Right ventricle myocardium superior (tissue), 1 donor: ENCODE data around the gene IL10. TPM values are rescaled to one million over a fixed set of nuclear protein-coding genes. Genes with fewer than 3 reads are reported as not detected.
A peak's percentile ranks its signal among the peaks of the same experiment; 100 is the strongest.

Experiments used
- ATAC-seq: fragments of 200-7000 bp; cut with Tn5 transposase; one replicate; pipeline ENCODE4 v1.9.1; 2020; ENCODE audit warnings: mild to moderate bottlenecking; ENCODE audit not compliant: poor library complexity
- DNase-seq: peaks from one replicate; pipeline ENCODE4 v3.0.0-alpha.2; 2020
- intact Hi-C: fragments of 100-400 bp; cut with DNase I; formaldehyde crosslinking; loops from one replicate; pipeline ENCODE4 v1.11.2; 2022
- total RNA-seq: library from RNA; stranded (reverse); fragmentation: NEBNext Ultra II Directional; extraction: Animal tissue kit (Norgen Biotek cat#: 25700); gene quantifications from one replicate; pipeline ENCODE4 v1.2.1, GENCODE V29; 2021
- donor health status: DM: no; HTN: yes; CAD: no; lungs with severe emphysema.

IL10 gene
- total RNA-seq, 1 donor from 2014 or later = 0.43 TPM

DNA sequence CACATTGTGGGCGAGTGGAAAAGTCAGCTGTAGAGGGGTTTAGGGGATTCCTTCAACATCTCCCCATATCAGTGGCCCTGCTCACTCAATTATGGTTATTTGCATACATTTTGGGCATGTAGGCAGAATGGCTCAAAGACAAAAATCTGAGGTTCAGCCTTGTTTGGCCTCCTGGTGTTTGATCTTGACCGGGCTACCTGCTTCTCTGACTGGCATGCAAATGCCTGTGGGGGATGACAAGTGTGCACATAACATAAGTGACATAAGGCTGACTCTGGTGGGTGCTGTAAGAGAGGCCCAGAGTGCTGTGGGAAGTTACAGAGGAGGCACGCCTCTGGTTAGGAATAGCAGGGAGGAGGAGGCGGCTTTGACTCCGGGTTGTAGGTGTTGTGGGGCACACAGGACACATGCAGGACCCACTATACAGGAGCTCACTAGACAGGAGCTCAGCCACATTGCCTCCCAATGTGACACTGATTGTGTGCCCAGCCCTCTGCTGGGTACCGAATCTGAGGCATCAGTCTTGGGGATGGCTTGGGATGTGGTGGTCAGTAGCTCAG lies 31.1 kb downstream of the IL10 start:
- intact Hi-C loops = no loop called here
- no peak for DNase-seq
- no peak for ATAC-seq

DNA sequence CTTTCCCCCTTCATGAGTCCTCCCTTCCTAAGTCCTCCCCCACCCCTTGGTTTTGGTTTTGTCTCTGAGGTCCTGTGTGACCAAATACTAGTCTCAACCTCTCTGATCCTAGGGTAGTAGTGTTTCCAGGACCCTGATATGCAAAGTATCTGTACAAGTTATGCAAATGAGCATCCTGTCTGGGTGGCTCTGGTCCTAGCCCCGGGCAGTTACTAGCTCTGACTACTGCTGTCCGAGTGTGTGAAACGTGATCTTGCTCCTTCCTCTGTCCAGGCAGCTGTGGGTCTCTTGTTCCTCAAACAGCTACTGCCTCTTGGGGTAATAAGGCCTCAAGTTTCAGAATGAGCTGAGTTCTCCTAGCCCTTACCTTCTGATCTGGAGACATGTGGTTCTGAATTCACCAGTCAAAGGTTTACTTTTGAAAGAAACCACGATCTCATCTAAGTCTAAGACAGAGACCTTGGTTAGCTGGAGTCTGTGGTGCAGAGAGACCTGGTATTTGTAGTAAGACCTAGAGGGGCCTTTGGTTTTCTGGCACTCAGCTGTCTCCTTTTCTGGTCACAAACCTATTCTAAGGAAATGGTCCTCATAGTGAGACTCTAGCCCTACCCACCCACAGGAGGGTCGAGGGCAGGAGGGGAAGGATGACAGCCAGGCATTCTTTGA lies 32.8 kb downstream of the IL10 start:
- no peak for DNase-seq
- no peak for ATAC-seq
- intact Hi-C loops = loop anchor here (5.0 kb wide), 1 partner anchor 173 kb away; no protein-coding TSS in a partner anchor

DNA sequence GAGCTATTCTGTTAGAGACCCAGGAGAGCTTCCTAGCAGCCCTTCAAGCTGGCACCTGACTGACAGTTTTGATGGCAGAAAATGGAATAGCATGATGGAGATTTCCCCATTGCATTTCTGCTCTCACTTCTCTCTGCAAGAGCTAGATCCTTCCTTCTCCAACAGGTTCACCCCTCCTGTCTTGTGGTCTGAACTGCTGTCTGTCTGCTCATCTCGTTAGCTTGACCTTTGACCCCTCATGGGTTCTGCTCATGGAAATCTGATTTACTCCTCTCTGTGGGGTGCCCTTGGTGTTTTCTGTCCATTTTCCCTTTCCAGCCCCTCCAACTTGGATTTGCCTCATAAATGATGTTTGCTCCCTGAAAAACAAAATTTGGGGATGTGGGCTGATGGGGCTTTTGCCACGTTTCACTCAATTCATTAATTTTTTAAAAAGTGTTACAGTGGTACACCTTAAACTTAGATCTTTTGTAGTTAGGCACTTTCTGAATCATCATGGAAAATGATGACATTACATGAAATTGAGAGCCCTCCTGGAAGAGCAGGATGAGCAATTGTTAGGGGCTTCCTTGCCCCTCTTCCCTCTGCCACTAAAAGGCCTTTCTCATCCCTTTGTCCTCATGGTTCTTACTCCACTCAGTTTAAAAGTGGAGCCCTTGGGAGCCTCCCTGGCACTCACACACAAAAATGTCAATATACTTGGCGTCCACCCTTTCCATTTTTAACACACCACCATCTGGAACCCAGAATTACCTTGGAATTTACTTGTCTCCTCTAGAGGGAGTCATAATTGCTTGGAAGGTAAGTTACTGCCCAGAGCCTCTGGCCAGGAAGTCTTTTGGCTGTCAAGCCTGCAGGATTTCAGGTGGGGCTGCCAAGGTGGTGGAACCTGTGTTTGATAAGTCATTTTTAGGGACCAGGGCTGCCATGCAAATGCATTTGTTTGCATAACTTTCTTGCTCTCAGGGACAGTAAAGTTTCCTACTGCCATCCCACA lies 33.6 kb downstream of the IL10 start:
- ATAC-seq (no peak), DNase-seq (no peak)
- intact Hi-C loops = loop anchor here (5.0 kb wide), 1 partner anchor 174 kb away; no protein-coding TSS in a partner anchor

DNA sequence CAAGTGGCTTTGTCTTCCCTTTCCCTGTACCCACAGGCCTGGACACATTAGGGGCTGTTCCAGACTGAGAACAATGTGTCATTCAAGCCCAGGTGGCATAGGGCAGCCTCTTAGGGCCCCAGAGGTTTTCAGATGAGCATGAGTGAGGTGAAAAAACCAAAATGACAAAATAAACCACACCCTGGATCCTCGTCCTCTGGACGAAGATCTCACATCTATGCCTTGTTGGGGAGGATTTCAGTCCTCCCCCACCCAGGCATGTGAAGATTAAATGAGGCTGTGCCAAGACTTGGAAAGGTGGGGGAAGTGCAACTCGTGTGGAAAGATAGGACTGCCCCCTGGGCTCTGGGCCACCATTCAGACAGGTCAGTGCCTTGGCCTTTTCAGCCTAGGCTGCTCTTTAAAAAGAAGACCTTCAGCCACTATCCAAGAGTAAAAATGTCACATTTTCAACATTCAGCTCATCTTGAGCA lies 34.5 kb downstream of the IL10 start:
- ATAC-seq (peak; percentile 51), DNase-seq (no peak)
- intact Hi-C loops = loop anchor here (5.0 kb wide), 1 partner anchor 175 kb away; no protein-coding TSS in a partner anchor

DNA sequence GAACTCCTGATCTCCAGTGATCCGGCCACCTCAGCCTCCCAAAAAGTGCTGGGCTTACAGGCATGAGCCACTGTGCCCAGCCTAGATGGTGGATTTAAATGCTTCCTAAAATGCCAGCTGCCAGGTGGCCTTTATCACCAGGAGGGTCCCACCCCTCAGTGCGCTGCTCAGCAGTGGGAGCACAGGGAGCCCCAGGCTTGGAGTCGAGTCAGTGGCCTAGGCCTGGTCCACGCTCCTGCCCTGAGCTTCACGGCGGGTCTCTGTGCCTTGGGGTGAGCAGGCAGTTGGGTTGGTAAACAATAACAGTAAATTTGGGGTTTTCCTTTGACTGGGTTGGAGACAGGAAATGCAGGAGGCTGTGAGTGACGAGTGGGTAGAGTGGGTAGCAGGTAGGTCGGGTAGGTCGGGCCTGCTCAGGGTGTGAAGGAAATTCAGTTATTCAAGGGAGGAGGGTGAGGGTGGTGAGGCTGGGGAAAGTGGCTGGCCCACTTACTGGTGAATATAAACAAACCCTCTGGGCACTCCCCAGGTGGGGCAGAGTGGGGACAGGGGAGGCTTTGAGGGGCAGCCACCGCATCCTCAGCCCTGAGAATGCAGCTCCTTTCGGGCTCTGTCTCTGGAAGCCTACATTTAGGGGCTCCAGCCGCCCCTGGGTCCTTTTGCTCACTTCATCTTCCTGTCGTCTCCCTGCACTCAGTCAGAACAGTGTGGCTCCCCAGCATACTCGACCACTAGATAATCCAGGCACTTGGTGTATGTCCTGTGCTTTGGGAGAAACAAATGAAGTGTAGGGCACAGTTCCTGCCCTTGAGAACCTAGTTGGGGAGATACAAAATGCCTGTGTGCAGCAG lies 35.2 kb downstream of the IL10 start:
- intact Hi-C loops = loop anchor here (5.0 kb wide), 1 partner anchor 175 kb away; no protein-coding TSS in a partner anchor
- ATAC-seq (peak; percentile 56), DNase-seq (no peak)

DNA sequence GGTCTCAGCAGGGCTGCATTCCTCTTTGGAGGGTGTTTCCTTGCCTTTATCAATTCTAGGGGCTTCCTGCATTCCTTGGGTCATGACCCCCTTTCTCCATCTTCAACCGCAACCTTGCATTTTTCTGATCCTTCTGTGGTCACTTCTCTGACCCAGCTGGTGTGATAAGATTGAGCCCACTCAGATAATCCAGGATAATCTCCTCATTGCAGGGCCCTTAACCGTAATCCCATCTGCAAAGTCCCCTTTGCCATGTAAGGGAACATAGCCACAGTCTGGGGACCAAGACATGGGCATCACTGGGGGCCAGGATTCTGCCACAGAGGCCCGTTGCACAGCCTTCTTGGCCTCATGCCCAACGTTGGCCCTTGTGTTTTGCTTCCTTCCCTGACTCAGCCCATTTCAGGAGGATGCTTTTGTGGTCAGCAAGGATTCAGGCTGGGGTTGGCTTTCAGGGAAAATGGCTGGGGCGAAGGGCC lies 36.7 kb downstream of the IL10 start:
- DNase-seq = peak; percentile 61
- intact Hi-C loops = loop anchor here (5.0 kb wide), 1 partner anchor 177 kb away; no protein-coding TSS in a partner anchor
- no peak for ATAC-seq

DNA sequence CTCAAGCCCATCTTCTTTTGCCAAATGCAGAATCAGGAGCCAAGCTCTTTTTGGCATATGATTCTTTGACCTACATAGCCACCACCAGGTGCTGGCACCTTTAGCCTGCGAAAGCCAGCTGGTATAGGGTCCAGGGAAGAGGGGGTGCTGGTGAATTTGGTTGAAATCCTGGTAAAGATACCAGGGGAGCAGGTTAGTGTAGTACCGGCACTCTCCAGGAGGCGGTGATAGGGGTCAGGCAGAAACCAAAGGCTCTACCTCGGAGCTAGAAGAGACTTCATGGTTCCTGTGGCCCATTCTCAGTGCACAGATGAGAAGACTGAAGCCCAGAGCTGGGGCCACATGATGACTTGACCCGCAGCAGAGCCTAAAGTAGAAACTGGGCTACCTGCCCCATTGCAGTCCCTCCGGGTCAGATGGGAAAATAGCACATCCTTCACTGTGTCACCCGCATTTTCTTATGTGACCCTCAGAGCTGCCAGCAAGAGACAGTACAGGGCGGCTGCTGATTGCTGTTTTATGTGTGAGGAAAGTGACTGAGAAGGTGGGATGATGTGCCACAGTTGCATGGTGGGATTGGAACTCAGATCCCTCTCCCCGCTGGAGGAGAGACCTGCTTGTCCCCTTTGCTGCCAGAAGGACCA lies 37.7 kb downstream of the IL10 start:
- peak; percentile 31 for ATAC-seq
- intact Hi-C loops = loop anchor here (5.0 kb wide), 1 partner anchor 178 kb away; no protein-coding TSS in a partner anchor
- DNase-seq = peak; percentile 62

DNA sequence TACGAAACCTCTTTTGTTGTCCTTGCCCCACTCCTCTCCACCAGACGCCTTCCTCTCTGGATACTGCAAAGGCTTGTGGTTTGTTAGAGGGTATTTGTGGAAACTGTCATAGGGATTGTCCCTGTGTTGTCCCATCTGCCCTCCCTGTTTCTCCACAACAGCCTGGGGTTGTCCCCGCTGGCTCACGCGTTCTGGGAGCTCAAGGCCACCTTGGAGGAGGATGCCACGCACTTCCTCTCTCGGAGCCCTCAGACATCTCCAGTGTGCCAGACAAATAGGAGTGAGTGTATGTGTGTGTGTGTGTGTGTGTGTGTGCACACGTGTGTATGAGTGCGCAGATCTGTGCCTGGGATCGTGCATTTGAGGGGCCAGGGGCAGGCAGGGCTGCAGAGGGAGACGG lies 39.3 kb downstream of the IL10 start:
- ATAC-seq = no peak
- intact Hi-C loops = no loop called here
- no peak for DNase-seq

DNA sequence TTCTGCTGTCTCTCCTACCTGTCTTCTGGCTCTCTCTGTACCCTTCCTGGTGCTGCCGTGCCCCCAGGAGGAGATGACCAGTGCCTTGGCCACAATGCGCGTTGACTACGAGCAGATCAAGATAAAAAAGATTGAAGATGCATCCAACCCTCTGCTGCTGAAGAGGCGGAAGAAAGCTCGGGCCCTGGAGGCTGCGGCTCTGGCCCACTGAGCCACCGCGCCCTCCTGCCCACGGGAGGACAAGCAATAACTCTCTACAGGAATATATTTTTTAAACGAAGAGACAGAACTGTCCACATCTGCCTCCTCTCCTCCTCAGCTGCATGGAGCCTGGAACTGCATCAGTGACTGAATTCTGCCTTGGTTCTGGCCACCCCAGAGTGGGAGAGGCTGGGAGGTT lies 39.8 kb downstream of the IL10 start:
- DNase-seq (no peak), ATAC-seq (no peak)
- intact Hi-C loops = no loop called here

DNA sequence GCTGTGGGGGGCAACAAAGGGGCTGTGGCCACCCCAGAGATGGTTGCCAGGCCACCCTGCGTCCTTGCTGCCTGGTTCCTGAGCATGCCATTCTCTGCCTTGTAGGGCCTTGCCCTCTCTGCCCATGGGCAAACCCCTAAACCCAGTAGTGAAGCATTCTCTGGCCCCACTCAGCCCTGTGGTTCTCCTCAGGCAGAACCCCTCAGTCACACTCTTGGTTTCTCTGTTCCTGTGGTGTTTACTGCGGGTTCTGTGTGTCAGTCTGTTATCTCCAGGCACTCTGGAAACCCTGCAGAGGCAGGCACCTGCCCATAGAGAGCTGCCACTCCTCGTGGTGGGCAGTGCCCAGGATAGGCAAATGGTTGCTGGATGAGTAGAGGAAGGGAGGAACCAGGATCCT lies 42.8 kb downstream of the IL10 start:
- intact Hi-C loops = loop anchor here (10.0 kb wide), 1 partner anchor 95 kb away; the partner anchor contains the start of gene DYRK3
- DNase-seq (no peak), ATAC-seq (no peak)

DNA sequence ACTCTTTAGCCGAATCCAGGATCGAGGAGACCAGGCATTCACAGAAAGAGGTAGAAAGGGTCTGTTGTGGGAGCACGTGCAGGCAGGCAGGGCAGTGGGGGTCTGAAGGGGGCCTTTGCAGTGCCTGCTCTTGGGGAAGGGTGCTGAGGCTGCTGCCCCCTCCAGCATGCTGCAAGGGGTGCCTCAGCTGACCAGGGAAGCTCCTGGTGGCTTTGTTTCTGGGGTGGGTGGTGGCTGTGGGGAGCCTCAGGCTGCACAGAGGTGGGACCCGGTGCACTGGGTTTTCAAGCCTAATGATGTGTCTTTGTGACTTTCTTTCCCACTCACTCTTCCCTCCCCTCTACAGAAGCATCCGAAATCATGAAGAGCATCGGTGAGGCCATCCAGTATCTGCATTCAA lies 43.2 kb downstream of the IL10 start:
- DNase-seq (no peak), ATAC-seq (no peak)
- intact Hi-C loops = loop anchor here (10.0 kb wide), 1 partner anchor 94 kb away; the partner anchor contains the start of gene DYRK3

DNA sequence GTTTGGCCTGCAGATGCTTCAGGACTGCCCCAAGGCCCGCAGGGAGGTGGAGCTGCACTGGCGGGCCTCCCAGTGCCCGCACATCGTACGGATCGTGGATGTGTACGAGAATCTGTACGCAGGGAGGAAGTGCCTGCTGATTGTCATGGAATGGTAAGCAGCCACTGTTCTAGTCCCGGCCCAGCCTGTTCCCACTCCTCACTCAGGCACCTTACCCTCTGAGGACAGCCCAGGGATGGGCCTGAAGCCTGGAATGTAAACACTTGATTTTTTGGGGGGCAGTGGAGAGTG lies 43.7 kb downstream of the IL10 start:
- intact Hi-C loops = loop anchor here (10.0 kb wide), 1 partner anchor 94 kb away; the partner anchor contains the start of gene DYRK3
- ATAC-seq = no peak
- DNase-seq = no peak

DNA sequence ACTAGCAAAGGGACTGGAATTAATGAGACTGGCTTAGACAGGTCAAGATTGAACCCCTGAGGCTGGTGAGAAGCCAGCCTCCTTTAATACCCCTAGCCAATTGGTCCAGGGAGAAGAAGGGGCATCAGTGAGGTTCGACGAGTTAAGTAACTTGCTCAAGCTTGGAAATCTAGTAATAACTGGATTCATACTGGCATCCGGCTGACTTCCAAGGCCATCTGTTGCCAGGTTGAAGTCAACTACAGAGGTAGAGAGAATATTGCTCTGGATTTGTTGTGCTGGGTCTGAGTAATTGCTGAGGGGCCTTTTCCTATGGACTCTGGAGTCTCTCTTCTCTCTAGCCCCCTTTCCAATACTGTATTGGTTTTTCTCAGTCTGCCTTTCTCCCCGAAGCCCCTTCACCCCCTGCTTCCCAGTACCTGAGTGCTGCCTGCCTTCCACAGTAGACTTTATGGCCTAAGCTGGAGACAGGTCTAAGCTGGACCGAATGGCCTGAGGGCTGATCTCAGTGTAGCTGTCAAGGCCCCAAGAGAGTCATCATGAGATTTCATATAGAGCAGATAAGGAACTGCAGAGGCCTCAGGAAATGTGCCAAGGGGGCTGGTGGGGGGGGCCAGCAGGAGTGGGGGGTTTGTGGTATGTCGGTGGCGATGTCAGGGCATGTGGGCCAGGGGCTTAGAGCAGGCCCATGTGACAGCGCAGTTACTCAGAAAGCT lies 44.2 kb downstream of the IL10 start:
- ATAC-seq (no peak), DNase-seq (no peak)
- intact Hi-C loops = loop anchor here (10.0 kb wide), 1 partner anchor 93 kb away; the partner anchor contains the start of gene DYRK3

DNA sequence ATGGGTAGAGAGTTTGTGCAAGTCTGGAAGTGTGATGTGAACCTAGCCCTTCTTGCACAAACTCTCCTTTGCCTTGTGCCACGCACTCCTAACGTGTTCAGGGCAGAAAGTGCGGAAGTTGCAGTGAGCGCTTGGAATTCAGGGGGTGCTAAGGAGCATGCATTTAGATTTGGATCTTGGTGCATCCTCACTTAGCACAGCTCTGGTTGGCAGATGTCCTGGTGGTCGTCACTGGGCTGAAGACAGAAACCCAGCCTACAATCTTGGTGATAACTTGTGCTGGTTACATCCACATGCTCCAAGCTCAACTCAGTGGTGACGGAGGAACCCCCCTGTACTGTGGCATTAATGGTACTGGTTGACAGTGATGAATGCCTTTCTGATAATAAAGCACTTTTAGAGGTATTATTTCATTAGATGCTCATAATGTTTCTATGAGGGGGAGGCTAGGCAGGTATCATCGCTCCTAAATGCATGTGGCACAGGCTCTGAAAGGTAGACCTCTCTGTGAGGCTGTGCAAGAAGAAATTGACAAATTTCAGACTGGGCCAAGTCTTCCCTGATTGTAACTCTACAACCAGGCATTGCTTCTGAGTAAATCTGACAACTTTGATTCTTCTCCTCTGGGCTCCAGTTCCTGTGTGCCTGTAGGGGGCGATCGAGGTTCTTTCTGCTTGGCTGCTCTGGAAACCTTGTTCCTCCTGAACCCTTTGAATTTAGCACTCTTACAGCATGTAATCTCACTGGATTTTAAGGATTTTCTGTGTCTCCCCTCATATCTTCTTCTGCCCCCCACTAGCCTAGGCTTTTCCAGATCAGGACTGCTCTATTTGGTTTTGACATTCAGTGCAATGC lies 47.0 kb downstream of the IL10 start:
- ATAC-seq = peak; percentile 9
- no peak for DNase-seq
- intact Hi-C loops = loop anchor here (2.0 to 10.0 kb wide), 2 partner anchors 67 to 91 kb away; partner anchors contain the start of gene DYRK3

DNA sequence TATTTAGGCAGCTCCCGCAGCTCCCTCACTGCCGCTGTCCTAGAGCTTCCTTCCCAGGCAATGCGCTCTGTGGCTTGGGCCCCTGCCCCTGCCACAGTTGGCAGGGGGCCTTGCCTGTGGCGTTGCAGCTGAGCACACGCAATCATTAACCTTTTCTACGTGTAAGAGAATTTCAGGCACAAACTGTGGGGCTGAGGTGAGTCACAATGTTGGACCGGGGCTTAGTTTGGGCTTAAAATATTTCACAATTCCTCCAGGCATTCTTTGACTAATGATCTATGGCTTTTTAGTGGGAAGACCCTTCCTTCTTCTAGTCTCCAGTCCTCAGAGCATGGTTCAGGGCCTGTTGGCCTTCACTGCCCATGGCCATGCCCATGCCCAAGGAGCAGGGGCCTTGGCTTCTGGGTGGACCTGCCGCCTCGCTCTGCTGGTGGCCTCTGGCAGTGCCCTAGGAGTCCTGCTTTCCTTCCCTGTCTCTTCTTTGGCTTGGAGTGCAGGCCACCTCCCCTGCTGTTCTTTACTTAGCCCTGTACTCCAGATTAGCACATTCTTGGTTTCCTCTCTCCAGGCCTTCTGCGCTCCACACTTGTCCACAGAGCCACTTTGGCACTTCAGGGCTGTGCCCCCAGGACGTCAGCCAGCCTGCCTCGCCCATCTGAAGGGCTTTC lies 48.4 kb downstream of the IL10 start:
- intact Hi-C loops = loop anchor here (2.0 to 10.0 kb wide), 3 partner anchors 37 to 89 kb away; partner anchors contain the start of gene DYRK3
- DNase-seq (peak; percentile 62), ATAC-seq (peak; percentile 73)
